ENCODE measurements around the gene ARHGEF38.
"Not testable (repeated sequence)": the region's sequence is repeated elsewhere in the genome, so short reads cannot be mapped to it uniquely, and the experiment has no call there.

ARHGEF38 gene

DNA sequence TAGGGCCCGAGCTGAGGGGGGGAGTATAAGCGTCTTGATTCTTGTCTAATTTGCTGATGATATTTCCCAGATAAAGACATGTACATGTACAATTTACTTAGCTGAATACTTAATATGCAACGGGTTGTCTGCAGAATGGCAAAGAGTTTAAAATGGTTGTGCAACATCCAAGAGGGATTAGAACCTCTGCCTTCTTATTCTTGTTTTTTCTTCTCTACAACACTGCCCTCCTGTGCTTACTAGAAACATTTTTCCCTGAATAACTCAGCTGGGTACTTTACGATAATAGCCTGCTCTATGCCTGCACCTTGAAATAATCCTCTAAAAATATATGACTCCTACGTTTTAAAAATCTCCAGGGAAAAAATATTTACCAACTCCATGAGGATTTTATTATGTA, 114.3 kb downstream of the ARHGEF38 start:
- no peaks in the 10 kb centered on the region for H3K27me3 Mint-ChIP-seq
- no peak overlapping the region for H3K27ac Mint-ChIP-seq
- no peaks in the 10 kb centered on the region for H3K36me3 Mint-ChIP-seq
- no peak overlapping the region for H3K4me3 Mint-ChIP-seq
- ATAC-seq (replicated peaks) (peak; percentile 33 to 41), DNase-seq (no peak)
- no peaks in the 10 kb centered on the region for H3K4me1 Mint-ChIP-seq
- no peaks in the 10 kb centered on the region for H3K9me3 Mint-ChIP-seq

DNA sequence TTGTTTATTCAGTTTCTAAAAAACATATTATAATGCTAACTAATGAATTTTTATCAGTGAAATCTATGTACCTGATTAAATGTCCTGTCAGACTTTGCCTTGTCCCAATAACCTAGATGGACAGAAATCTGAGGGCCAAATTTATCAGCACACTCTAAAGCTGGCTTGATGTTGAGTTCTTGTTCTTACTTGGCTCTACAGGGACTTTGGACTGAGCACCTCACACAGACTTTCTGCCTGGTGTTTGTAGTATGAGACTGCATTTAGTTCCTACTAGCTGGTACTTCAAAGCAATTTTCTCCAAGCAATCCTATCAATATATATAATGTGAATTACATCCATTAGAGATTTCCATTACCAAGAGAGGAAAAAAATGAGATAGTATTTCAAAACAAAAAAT, 118.3 kb downstream of the ARHGEF38 start:
- Mint-ChIP-seq H3K9me3 (no peaks in the 10 kb centered on the region), H3K4me1 (no peaks in the 10 kb centered on the region), H3K4me3 (no peak overlapping the region), H3K36me3 (no peaks in the 10 kb centered on the region), H3K27me3 (peaks cover 0 to 13% of the 10 kb centered on the region in 2 donors), H3K27ac (no peak overlapping the region)
- DNase-seq (no peak), ATAC-seq (replicated peaks) (no peak)

DNA sequence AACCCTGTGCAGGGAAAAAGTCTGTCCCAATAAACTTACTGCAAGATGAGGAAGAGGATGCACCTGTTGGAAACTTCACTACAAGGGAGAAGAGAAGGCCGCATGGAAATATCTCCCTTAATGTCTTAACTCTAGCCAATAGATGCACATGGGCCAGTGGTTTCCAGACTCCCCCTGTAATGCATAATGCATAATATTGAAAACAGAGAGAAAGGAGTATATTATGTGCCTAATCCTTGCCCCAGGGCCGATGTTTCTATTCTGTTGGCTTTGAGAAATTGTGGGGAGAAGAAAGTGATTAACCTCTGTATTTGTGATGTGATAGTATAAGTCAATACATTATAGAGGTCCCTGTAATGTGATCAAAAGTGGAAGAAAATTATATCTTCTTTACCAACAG, 118.9 kb downstream of the ARHGEF38 start:
- ATAC-seq (replicated peaks): no peak
- H3K4me3 Mint-ChIP-seq: no peak overlapping the region
- H3K36me3 Mint-ChIP-seq: no peaks in the 10 kb centered on the region
- peaks cover 0 to 13% of the 10 kb centered on the region in 2 donors for H3K27me3 Mint-ChIP-seq
- no peak for DNase-seq
- H3K9me3 Mint-ChIP-seq: no peaks in the 10 kb centered on the region
- no peak overlapping the region for H3K27ac Mint-ChIP-seq
- H3K4me1 Mint-ChIP-seq: no peaks in the 10 kb centered on the region

DNA sequence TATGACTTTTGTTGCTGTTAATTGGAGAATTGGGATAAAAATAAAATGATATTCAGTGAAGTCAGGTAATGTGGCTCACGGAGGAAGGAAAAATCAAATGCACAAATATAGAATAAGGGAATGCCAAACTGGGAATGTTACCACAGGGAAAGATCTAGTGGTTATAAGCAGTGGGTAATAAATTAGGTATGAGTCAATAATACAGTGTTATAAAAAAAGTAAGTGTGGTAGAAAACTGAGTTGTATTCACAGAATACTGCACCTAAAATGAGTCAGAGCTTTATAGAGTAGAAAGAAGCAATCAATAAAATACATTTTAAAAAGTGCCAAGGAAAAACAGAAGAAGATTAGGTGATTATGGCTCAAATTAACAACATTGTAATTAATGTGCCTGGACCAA, 121.6 kb downstream of the ARHGEF38 start:
- H3K36me3 Mint-ChIP-seq: no peaks in the 10 kb centered on the region
- ATAC-seq (replicated peaks) (no peak), DNase-seq (no peak)
- H3K9me3 Mint-ChIP-seq: no peaks in the 10 kb centered on the region
- peaks cover 0 to 13% of the 10 kb centered on the region in 2 donors for H3K27me3 Mint-ChIP-seq
- no peak overlapping the region for H3K4me3 Mint-ChIP-seq
- H3K4me1 Mint-ChIP-seq: no peaks in the 10 kb centered on the region
- no peak overlapping the region for H3K27ac Mint-ChIP-seq

DNA sequence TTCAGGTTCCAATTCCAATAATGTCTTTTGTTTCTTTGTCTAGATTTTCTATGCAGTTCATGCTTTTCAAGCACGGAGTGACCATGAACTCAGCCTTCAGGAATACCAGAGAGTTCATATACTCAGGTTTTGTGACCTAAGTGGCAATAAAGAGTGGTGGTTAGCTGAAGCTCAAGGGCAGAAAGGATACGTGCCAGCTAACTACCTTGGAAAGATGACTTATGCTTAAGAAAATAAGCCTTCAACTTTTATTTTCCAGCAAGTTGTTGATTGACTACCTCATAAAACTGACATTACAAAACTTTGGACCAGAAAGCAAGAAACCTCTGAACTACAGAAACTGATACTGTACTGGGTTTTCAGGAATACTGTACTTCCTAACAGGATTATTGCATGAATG, 125.3 kb downstream of the ARHGEF38 start:
- ATAC-seq (replicated peaks) (no peak), DNase-seq (no peak)
- Mint-ChIP-seq H3K36me3 (peaks cover 1 to 5% of the 10 kb centered on the region in 2 donors), H3K4me3 (no peak overlapping the region), H3K9me3 (no peaks in the 10 kb centered on the region), H3K4me1 (no peaks in the 10 kb centered on the region), H3K27me3 (peaks cover 0 to 9% of the 10 kb centered on the region in 2 donors), H3K27ac (no peak overlapping the region)

DNA sequence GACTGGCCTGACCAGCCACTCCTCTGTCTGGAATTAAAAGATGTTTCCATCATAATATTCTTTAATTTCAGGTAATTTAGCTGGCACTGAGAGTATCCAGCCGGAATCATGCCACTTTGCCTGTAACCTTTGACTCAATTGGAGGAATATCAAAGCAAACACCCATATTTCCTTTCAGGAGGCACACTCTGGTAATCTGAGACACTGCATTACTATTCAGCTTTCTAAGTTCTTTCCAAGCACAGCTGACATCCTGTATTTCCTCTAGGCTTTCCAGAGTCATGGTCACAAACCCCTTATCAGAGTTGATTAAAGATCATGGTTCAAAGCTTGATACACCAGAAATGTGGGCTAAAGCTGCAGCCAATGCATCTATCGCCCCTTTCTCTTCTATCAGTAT, 126.8 kb downstream of the ARHGEF38 start:
- no peaks in the 10 kb centered on the region for H3K27me3 Mint-ChIP-seq
- no peaks in the 10 kb centered on the region for H3K9me3 Mint-ChIP-seq
- DNase-seq: no peak
- no peaks in the 10 kb centered on the region for H3K4me1 Mint-ChIP-seq
- ATAC-seq (replicated peaks): no peak
- H3K27ac Mint-ChIP-seq: no peak overlapping the region
- H3K4me3 Mint-ChIP-seq: no peak overlapping the region
- peaks cover 1 to 15% of the 10 kb centered on the region in 2 donors for H3K36me3 Mint-ChIP-seq

DNA sequence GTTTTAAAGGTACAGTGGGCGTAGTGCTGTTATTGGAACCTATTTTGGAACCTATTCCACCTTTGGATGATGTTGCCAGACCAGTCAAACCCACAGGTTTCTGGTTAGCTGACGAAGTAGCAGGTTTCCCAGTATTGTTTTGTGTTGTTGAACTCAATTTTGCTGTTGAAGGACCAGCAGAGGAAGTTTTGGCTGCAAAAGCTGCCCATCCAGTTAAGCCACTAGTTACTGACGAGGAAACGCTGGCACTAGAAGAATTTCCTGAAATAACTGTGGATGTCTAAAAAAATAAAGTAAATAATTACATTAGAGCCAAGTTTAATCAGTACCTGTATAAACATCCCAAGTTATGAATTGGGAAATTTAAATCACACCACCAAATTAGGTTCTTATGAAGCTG, 130.6 kb downstream of the ARHGEF38 start:
- Mint-ChIP-seq H3K27ac (no peak overlapping the region), H3K9me3 (no peaks in the 10 kb centered on the region), H3K4me3 (no peak overlapping the region), H3K4me1 (no peaks in the 10 kb centered on the region), H3K36me3 (peaks cover 5 to 22% of the 10 kb centered on the region in 2 donors), H3K27me3 (no peaks in the 10 kb centered on the region)
- no peak for DNase-seq
- ATAC-seq (replicated peaks): no peak

DNA sequence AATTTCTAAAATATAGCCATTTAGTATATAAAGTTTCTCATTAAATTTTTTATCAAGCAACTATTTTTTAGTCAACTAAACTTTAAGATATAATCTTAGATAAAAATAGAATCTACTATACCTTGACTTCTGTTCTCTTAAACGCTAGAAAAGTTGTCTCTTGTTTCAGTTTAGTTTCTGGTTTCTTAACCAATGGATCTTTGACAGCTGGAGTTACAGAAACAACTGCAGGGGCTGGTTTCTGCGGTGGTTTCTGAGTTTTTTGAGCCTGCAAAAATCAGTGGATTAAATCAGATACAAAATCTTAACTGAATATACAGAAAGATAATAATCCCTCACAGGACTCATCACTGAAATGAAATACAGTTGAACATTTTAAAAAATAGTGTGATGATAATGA, 134.2 kb downstream of the ARHGEF38 start:
- Mint-ChIP-seq H3K4me1 (no peaks in the 10 kb centered on the region), H3K4me3 (no peak overlapping the region), H3K27me3 (no peaks in the 10 kb centered on the region), H3K36me3 (peaks cover 8 to 45% of the 10 kb centered on the region in 2 donors), H3K27ac (no peak overlapping the region), H3K9me3 (no peaks in the 10 kb centered on the region)
- ATAC-seq (replicated peaks): no peak
- no peak for DNase-seq

DNA sequence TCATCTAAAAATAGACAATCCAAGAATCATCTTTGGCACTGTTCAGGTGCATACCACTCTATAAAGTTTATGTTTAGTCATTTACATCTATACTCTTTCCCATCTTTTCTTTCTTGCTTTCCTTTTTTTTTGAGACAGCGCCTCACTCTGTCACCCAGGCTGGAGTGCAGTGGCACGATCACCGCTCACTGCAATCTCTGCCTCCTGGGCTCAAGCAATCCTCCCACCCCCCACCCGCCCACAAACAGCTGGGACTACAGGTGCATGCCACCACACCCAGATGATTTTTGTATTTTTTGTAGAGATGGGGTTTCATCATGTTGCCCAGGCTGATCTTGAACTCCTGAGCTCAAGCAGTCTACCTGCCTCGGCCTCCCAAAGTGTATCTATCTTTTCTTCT, 142.4 kb downstream of the ARHGEF38 start:
- not testable (repeated sequence) for ATAC-seq (replicated peaks); H3K4me3 Mint-ChIP-seq; DNase-seq; H3K9me3 Mint-ChIP-seq; H3K27ac Mint-ChIP-seq; H3K4me1 Mint-ChIP-seq; H3K27me3 Mint-ChIP-seq
- H3K36me3 Mint-ChIP-seq: peaks cover 18 to 36% of the 10 kb centered on the region in 2 donors

DNA sequence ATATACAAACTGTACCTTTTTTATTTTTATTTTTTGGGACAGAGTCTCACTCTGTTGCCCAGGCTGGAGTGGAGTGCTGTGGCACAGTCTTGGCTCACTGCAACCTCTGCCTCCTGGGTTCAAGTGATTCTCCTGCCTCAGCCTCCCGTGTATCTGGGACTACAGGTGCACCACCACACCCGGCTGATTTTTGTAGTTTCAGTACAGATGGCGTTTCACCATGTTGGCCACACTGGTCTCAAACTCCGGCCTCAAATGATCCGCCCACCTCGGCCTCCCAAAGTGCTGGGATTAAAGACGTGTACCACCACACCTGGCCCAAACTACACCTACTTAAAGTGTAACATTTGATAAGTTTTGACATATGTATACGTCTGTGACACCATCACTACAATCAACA, 143.4 kb downstream of the ARHGEF38 start:
- not testable (repeated sequence) for ATAC-seq (replicated peaks); H3K4me3 Mint-ChIP-seq; DNase-seq; H3K4me1 Mint-ChIP-seq; H3K27me3 Mint-ChIP-seq; H3K27ac Mint-ChIP-seq; H3K9me3 Mint-ChIP-seq
- H3K36me3 Mint-ChIP-seq: peaks cover 20 to 33% of the 10 kb centered on the region in 2 donors

DNA sequence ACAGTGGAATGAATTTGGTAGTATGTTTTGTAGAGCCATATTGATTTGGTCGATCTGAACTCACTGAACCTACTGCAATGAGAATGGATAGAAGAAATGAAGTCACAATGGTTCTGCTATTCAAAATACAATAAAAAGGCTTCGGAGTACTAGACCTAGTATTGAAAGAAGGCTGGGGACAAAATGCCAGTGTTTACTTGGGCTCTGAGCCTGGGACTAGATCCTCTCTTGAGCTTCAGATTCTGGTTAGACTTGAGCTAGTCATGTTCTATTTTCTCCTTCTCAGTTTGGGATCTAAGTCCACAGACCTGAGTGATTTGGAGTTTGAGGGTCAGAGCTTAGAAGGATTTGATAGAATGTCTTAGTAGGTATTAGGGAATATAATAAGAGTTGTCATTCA, 146.2 kb downstream of the ARHGEF38 start:
- DNase-seq (no peak), ATAC-seq (replicated peaks) (no peak)
- Mint-ChIP-seq H3K9me3 (no peaks in the 10 kb centered on the region), H3K4me3 (no peak overlapping the region), H3K4me1 (peaks cover 0 to 5% of the 10 kb centered on the region in 2 donors), H3K36me3 (peaks cover 13 to 26% of the 10 kb centered on the region in 2 donors), H3K27me3 (no peaks in the 10 kb centered on the region), H3K27ac (no peak overlapping the region)

DNA sequence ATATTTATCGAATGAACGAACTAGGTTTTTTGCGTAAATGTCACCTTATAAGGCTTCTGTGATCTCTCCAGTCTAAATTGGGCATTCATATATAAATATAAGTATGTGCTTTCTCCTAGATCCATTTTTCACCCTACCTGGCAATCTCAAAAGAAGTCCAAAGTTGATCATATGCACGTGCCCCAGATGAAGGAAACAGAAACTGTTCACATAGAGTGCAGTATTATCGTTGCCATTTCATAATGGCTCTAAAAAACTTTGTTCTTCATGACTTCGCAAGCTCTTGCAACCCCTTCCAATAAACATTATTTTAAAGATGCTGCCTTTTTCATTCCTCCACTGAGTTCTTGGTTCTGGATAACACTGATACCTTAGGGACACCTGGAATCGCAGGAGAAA, 155.4 kb downstream of the ARHGEF38 start:
- H3K4me1 Mint-ChIP-seq: peaks cover 20 to 26% of the 10 kb centered on the region in 2 donors

DNA sequence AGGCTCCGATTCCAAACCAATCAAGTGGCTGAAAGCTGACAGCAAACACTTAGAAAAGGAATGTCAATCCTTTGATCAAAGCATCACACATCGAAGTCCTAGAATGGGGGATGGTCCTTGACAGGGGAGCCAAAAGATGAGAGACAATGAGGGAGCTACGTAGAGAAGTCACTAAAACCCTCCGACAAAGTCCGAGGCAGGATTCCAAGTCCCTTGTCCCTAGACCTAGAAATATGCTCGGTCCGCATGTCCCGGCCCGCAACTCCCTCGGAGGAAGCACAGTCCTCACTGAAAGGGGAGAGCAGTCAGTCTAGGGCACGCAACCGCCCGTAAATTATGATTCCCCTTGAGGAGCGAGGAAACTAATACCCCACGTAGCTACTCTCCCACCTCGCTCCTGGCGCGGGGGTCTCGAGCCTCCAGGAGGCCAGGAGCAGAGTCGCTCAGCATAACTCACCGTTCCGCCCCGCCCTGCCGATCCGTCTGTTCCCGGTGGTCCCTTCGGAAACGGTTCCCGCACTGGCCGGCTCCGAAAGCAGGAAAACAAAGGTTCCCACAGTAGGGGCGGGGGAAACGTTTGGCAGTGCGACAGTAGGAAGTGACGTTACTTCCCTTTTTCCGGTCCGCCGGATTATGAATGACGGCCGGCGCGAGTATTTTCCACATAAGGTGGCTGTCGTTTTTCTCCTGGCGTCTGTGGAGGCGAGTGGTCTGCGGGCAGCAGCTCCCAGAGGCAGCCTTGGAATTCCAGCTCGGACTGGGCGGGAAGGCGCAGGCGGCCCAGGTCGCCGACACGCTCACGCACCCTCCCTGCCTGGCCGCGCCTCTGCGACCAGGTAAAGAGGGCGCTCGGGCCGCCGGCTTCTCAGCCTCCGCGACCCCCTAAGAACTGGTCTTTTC, 156.0 kb downstream of the ARHGEF38 start, which contains the start of the genes GSTCD and INTS12:
Gene GSTCD, plus strand, starts transcription at position 604 of the 900 bp plus-strand sequence. CDS start 8,830 bp downstream, outside the sequence.
Gene INTS12, minus strand, starts transcription at position 509 of the 900 bp plus-strand sequence. CDS start 8,684 bp downstream, outside the sequence.
- Mint-ChIP-seq H3K27me3 (no peaks in the 10 kb centered on the region), H3K36me3 (peaks cover 5 to 10% of the 10 kb centered on the region in 2 donors), H3K9me3 (no peaks in the 10 kb centered on the region), H3K27ac (peak within 1 kb of the TSS; percentile 98), H3K4me3 (peak within 1 kb of the TSS; percentile 98 to 100), H3K4me1 (peaks cover 20 to 26% of the 10 kb centered on the region in 2 donors)
- ATAC-seq (replicated peaks) (peak; percentile 93 to 95), DNase-seq (peak; percentile 86)

More for the DNA sequence above, 155.4 kb downstream of the ARHGEF38 start:
- Mint-ChIP-seq H3K36me3 (peaks cover 5 to 10% of the 10 kb centered on the region in 2 donors), H3K27ac (peak overlapping the region; percentile 98), H3K4me3 (peak overlapping the region; percentile 98 to 100), H3K9me3 (no peaks in the 10 kb centered on the region), H3K27me3 (no peaks in the 10 kb centered on the region)
- ATAC-seq (replicated peaks): no peak
- DNase-seq: no peak

DNA sequence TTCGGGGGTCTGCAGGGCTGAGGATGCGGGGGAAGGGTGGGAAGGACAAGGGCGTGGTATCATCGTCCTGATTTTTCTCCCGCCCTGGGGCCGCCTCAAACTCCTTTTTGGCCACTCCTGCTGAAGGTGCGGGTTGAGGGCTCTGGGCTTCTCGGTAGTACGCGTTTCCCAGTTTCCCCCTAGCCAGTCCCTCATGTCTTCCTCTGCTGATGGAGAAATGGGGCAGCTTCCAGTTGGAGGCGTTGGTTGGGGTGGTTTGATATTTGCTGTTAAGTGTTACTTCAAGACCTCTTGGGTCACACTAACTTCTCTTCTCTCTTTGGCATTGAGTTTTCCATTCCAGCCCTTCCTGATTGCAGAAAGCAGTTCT, 156.6 kb downstream of the ARHGEF38 start:
- ATAC-seq (replicated peaks): peak; percentile 42 to 44
- H3K27me3 Mint-ChIP-seq: no peaks in the 10 kb centered on the region
- peak overlapping the region; percentile 98 to 100 for H3K4me3 Mint-ChIP-seq
- H3K4me1 Mint-ChIP-seq: peaks cover 21 to 29% of the 10 kb centered on the region in 2 donors
- no peaks in the 10 kb centered on the region for H3K9me3 Mint-ChIP-seq
- peaks cover 5 to 10% of the 10 kb centered on the region in 2 donors for H3K36me3 Mint-ChIP-seq
- DNase-seq: peak; percentile 0
- H3K27ac Mint-ChIP-seq: peak overlapping the region; percentile 98
